HTERT RPE-1 (cell line): ENCODE data around the gene TFCP2L1.
"Not testable (repeated sequence)": the region's sequence is repeated elsewhere in the genome, so short reads cannot be mapped to it uniquely, and the experiment has no call there.

ENCODE experiments used
- in situ Hi-C: fragments of 300-500 bp; cut with MboI; formaldehyde crosslinking; loops from 4 replicates; pipeline ENCODE4 v1.14.3; 2020; ENCODE audit warnings: low sequenced_read_pairs

TFCP2L1 gene

GRCh38 chr2:121269436-121269835 is 15.6 kb downstream of the TFCP2L1 start:
- in situ Hi-C loops, result not testable (repeated sequence)

DNA sequence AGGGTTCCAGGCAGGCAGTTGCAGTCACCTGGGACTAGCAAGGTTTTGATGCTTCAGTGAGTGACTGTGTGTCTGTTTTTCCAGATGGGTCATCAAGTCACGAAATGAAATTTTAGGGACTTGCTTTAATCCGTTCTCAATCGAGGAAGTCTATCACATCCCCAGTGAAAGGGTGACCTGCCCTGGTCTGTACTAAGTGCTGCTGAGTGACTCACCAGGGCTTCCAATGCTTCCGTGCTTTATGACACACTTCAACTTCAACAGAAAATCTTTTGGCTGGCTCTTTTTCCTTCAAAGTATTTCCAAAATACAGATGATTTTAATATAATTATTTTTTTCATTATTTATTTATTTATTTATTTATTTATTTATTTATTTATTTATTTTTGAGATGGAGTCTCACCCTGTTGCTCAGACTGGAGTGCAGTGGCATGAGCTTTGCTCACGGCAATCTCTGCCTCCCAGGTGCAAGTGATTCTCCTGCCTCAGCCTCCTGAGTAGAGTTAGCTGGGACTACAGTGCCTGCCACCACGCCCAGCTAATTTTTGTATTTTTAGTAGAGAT is 18.4 kb downstream of the TFCP2L1 start:
- in situ Hi-C loops, result no loop called here

- in situ Hi-C loops, result no loop called here
These were observed 20.8 kb downstream of the TFCP2L1 start for GRCh38 chr2:121263996-121264715.

DNA sequence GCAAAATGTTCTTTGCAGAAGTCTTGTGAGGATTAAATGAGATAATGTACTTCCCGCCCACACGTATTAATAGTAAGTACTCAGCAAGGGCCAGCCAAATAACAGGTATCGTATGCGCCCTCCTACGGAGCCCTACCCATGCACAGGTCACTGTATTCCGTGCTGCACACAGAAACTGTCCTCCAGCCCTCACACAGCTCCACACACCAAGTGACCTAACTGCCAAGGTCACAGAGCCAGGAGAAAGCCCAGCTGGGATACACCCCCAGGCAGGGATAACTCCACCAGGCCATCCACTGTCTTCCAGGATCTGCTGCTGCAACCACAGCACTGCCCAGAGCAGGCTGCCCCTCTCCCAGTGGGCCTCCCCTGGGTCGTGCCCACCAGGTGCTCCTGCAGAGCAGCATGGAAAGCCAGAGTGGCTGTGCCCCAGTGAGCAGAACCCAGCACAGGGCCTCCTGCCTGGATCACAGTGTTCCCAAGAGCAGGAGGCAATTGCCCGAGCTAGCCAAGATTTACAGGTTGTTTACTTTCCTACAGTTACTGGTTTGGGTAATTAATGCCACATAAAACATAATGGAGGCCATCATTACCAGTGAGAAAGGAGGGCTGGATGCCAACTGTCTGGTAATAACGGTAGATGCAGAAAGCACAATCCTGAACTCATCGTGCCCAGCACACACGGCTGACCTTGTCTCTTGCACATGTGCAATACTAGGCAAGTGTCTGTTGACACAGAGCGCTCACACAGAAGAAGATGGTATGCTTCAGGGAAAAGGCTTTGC is 24.4 kb downstream of the TFCP2L1 start:
- in situ Hi-C loops, result no loop called here

DNA sequence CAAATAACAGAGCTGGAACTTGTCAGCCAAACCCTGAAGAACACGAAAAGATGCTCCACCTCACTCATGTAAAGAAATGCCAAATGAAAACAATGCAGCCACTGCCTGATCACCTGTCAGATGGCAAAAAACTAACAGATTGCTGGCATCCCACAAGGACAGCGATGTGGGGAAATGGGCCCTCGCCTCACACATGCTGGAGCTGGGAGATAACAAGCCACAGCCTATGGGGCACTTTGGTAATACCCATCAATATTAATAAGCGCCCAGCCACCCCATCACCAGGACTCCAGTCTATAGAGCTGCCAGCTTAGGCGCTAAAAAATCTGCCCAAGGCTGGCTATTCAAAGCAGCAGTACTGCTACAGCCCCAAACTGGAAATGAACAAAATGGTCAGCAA is 27.0 kb downstream of the TFCP2L1 start:
- in situ Hi-C loops, result no loop called here

- in situ Hi-C loops, result no loop called here
These were observed 27.5 kb downstream of the TFCP2L1 start for GRCh38 chr2:121257480-121257840.

- in situ Hi-C loops, result no loop called here
These were observed 28.1 kb downstream of the TFCP2L1 start for GRCh38 chr2:121256720-121257479.

DNA sequence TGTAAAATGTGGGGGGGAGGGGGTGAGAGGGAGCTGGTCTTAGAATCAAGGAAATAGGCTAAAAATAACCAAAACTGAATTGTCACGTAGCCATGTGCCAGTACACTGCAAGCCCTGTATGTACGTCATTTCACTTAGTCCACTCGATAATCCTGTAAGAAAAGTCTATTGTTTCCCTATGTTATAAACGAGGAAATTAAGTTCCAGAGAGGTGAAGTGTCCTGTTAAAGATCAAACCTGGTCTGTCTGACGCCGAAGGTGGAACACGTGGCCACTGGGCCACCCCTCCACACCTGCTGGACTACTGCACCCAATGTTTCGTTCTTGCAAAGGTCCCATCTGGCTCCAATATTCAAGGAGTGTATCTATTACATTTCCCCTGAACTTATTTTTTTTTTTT is 29.6 kb downstream of the TFCP2L1 start:
- in situ Hi-C loops, result no loop called here

DNA sequence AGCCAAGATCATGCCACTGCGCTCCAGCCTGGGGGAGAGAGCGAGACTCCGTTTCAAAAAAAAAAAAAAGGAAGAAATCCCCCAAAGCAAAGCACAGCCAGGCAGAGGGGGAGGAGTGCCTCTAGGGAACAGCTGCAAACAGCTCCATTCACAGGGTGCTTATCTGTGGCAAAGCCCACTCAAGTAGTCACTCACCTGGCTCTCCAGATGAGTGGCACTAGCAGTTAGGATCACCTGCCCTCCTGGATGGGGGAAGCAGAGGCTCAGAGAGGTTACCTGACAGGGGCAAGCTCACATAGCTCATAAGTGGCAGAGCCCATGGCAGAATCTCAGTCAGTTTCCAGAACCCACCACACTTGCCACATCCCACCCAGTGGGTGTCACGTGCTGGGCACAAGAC is 30.3 kb downstream of the TFCP2L1 start:
- in situ Hi-C loops, result no loop called here

- in situ Hi-C loops, result no loop called here
These were observed 31.2 kb downstream of the TFCP2L1 start for GRCh38 chr2:121253674-121254240.

DNA sequence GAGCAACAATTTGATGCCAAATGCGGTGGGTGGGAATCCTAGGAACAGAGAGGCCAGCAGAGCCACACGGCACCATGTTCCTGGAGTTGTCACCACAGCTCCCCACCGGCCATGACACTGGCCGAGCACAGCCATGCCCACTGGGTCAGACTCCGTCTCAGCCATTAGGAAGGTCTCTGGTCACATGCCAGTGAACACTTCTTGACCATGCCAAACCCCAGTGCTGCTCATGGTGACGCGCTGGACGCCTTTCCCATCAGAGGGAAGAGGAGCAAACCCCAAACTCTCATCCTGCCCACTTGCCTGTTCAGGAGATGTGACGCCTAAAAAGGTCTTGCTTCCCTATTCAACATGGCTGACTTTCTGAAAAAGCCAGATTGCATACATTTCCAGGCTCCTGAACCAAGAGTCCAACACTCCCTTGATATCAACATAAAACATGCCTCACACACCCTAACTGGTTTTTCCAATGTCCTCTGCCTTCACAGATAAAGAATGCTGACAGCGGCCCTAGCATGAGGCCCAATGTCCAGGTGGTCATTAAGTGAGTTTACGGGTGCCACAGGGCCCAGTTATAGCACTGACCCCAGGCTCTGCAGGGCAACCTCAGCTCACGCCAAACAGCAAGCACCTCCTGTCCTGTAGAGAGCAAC is 31.9 kb downstream of the TFCP2L1 start:
- in situ Hi-C loops, result no loop called here

DNA sequence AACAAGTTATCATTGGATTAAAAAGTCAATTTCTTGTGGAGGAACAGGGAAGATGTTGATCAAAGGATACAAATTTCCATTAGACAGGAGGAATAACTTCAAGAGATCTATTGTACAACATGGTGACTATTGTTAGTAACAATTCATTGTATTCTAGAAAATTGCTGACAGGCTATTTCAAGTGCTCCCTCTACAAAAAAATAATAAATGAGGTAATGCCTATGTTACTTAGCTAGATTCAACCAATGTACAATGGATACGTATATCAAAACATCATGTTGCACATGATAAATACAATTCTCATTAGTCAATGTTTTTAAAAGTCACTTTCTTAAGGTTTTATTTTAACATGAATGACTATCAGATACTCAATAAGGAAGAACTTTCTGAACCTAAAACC is 33.5 kb downstream of the TFCP2L1 start:
- in situ Hi-C loops, result no loop called here

DNA sequence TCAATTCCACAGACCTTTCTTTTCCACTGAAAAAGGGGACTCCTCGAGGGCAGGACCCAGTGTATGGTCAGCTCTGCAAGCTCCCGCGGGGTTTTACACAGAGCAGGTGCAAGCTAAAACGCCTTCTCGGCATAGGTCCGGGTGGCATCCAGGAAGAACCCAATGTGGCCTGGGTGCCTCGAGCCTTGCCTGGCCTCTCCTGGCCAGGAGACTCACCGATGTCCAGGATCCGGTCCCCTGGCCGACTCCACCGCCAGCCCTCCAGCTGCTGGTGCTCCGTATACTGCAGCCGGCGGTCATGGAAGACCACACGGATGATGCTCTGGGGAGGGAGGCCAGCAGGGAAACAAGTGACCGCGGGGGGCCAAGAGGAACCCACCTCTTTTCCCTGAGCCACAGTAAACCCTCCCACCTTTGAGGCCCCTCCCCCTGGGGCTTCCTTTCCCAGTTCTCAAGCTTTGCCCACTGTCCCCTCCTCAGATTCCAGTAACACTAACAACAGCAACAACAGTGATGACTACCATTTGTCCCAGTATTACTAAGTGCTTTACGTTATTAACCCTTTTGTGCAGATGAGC is 36.1 kb downstream of the TFCP2L1 start:
- in situ Hi-C loops, result no loop called here

GRCh38 chr2:121247971-121248370 is 37.0 kb downstream of the TFCP2L1 start:
- in situ Hi-C loops, result no loop called here

- in situ Hi-C loops, result no loop called here
These were observed 37.5 kb downstream of the TFCP2L1 start for GRCh38 chr2:121247534-121247933.

DNA sequence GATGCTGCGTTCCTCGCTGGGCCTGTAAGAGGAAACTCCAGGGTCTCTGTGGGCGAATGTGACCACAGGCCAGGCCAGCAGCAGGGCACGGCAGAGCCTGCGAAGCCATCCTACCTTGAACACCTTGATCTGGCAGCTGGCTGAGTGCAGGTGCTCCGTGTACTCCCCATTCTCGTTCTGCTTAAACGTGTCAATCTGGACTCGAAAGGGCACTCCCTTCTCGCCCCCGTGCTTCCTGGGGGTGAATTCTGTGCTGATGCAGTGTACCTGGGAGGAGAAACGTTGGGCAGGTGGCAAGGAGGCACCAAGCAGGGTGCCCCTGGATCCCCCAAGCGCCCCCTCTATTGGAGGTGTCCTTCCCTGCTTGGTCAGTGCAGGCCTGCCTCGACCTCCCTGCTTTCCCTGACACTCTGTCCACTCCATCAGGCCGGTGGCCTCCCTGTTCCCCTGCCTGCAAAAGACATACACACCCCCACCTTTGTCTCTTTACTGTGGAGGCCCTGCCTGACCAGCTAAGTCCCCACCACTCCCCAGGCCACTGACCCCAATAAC is 38.2 kb downstream of the TFCP2L1 start:
- in situ Hi-C loops, result no loop called here

DNA sequence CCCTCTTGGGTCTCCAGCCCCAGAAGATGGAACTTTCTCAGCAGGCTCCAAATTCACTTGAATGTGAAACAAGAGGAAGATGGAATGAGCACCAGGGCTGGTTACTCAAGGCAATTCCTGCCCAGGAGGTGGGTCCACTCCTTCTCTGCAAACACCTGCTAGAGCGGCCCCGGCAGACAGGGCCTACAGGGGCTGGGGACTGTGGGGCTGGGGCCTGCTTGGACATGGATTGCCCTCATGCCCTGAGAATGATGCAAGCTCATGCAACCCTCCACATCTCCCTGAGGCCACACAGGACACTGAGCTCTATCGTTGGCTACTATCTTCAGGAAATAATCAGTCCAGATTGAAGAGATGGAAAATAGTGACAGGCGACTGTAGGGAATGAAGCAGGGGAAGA is 39.1 kb downstream of the TFCP2L1 start:
- in situ Hi-C loops, result no loop called here

DNA sequence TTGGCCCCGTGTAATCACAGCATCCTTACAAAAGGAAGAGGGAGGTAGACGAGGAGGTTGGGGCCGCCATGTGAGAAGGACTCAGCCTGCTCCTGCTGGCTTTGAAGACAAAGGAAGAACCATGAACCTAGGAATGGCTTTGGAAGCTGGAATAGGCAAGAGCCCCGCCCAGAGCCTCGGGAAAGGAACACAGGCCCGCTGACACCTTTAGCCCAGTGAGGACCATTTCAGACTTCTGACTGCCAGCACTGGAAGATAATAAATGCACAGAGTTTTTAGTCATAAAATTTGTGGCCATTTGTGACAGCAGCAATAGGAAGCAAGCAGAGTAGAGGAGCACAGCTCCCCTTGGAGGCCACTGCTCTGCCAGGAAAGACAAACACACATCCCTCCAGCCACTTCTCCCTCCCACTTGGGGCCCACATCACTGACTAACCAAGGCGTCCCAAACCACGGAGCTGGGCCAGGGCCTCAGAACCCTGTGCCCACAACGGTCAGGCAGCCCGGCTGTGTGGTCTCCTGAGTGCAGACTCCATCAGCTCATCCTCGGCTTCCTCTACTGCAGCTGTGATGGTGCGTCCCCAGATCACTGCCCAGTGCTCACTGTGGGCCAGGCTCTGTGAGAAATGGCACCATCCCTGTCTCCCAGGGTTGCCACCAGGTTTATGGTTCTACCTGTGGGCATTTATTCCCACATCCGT is 39.7 kb downstream of the TFCP2L1 start:
- in situ Hi-C loops, result no loop called here

DNA sequence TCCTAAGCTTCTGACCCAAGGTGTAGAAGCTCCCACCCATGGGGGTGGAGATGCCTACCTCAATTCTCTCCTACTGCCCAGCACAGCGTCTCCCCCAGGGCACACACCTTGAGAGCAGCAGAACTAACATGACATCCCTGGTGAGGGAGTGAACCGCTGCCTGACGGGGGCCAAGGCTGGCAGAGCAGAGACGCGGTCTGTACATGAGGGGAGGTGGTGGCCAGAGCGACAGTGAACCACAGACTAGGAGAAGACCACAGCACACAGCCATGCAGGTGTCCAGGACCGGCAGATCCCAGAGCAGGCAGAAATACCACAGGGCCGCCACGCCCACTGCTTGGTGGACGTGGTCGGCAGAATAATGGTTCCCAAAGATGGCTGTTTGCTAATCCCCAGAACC is 40.4 kb downstream of the TFCP2L1 start:
- in situ Hi-C loops, result no loop called here
